A549 (cell line): ENCODE measurements around the gene CMKLR1.

Source experiments
- EP300 ChIP-seq, 2 experiments: fragments of >200 bp; sonication (Bioruptor Twin); formaldehyde crosslinking; IDR thresholded peaks; 2 replicates in 1 of 2; 3 replicates in 1 of 2; pipeline ENCODE4 v1.6.1; 2016 to 2017
- GATA3 ChIP-seq: IDR thresholded peaks from 2 replicates; pipeline ENCODE4 v1.6.1; 2012; ENCODE audit warnings: borderline replicate concordance
- HOXB5 ChIP-seq: fragments of 250-450 bp; sonication (Bioruptor Pico); IDR thresholded peaks from 2 replicates; pipeline ENCODE4 v1.5.0; 2020; ENCODE audit warnings: mild to moderate bottlenecking, moderate library complexity
- POLR2A ChIP-seq: IDR thresholded peaks from 2 replicates; pipeline ENCODE4 v1.6.1; 2012; ENCODE audit warnings: mild to moderate bottlenecking, low read length
- TF ChIP-seq, protein P1 (sequence below): fragments of 450-650 bp; IDR thresholded peaks from 2 replicates; pipeline ENCODE4 v1.6.1; 2014; ENCODE audit warnings: antibody characterized with exemption
- TF ChIP-seq, protein P2 (sequence below): fragments of >200 bp; sonication (Bioruptor Twin); formaldehyde crosslinking; IDR thresholded peaks from 3 replicates; pipeline ENCODE4 v1.5.1; 2016
- TF ChIP-seq, protein P3 (sequence below): fragments of 250-450 bp; sonication (Bioruptor Pico); IDR thresholded peaks from 2 replicates; pipeline ENCODE4 v1.5.0; 2021; ENCODE audit warnings: mild to moderate bottlenecking, moderate library complexity, borderline replicate concordance

DNA sequence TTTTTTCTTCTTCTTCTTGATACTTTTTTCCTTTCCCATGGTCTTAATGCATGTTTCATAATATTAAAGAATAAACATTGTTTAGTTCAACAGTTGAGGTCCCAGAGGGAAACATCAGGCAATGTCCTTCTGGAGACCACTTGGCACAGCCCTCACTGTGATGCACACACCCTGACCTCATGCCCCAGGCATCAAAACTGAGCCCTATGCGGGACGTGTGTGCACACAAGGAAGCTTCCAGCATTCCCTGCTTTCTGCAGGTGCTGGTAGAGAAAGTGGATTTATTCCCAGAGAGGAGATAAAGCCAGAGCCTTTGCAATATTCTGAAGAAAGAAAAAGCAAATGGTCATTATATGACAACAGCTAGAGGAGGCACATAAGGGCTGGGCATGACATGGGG lies 16.0 kb upstream of the CMKLR1 start:
- TF ChIP-seq, protein P1, sequence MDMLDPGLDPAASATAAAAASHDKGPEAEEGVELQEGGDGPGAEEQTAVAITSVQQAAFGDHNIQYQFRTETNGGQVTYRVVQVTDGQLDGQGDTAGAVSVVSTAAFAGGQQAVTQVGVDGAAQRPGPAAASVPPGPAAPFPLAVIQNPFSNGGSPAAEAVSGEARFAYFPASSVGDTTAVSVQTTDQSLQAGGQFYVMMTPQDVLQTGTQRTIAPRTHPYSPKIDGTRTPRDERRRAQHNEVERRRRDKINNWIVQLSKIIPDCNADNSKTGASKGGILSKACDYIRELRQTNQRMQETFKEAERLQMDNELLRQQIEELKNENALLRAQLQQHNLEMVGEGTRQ, result no peak
- TF ChIP-seq GATA3 (no peak), HOXB5 (no peak), EP300 (IDR thresholded peaks at IDR 0.05) (no peak), POLR2A (no peak)
- TF ChIP-seq, protein P2, sequence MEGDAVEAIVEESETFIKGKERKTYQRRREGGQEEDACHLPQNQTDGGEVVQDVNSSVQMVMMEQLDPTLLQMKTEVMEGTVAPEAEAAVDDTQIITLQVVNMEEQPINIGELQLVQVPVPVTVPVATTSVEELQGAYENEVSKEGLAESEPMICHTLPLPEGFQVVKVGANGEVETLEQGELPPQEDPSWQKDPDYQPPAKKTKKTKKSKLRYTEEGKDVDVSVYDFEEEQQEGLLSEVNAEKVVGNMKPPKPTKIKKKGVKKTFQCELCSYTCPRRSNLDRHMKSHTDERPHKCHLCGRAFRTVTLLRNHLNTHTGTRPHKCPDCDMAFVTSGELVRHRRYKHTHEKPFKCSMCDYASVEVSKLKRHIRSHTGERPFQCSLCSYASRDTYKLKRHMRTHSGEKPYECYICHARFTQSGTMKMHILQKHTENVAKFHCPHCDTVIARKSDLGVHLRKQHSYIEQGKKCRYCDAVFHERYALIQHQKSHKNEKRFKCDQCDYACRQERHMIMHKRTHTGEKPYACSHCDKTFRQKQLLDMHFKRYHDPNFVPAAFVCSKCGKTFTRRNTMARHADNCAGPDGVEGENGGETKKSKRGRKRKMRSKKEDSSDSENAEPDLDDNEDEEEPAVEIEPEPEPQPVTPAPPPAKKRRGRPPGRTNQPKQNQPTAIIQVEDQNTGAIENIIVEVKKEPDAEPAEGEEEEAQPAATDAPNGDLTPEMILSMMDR, result no peak
- TF ChIP-seq, protein P3, sequence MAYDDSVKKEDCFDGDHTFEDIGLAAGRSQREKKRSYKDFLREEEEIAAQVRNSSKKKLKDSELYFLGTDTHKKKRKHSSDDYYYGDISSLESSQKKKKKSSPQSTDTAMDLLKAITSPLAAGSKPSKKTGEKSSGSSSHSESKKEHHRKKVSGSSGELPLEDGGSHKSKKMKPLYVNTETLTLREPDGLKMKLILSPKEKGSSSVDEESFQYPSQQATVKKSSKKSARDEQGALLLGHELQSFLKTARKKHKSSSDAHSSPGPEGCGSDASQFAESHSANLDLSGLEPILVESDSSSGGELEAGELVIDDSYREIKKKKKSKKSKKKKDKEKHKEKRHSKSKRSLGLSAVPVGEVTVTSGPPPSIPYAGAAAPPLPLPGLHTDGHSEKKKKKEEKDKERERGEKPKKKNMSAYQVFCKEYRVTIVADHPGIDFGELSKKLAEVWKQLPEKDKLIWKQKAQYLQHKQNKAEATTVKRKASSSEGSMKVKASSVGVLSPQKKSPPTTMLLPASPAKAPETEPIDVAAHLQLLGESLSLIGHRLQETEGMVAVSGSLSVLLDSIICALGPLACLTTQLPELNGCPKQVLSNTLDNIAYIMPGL (CRISPR knock-in tag), result no peak
